A673 (cell line): ENCODE data around the gene BRPF1.

Experiments used
- EZH2 ChIP-seq: fragments of 200-600 bp; sonication (generic); IDR thresholded peaks from 2 replicates; pipeline ENCODE4 v1.6.1; 2017; ENCODE audit warnings: borderline replicate concordance, low read depth, mild to moderate bottlenecking, mixed read lengths, antibody characterized with exemption, low read length; ENCODE audit not compliant: poor library complexity, severe bottlenecking
- TF ChIP-seq, protein P1 (sequence below): fragments of 300-800, 200-600 bp; sonication (generic); conservative IDR thresholded peaks from 2 replicates; pipeline ENCODE4 v1.5.1; 2017; ENCODE audit warnings: low read depth, mild to moderate bottlenecking, antibody characterized with exemption, low read length, moderate library complexity, mixed read lengths

- peak; percentile 42 for TF ChIP-seq EZH2
- TF ChIP-seq, protein P1, sequence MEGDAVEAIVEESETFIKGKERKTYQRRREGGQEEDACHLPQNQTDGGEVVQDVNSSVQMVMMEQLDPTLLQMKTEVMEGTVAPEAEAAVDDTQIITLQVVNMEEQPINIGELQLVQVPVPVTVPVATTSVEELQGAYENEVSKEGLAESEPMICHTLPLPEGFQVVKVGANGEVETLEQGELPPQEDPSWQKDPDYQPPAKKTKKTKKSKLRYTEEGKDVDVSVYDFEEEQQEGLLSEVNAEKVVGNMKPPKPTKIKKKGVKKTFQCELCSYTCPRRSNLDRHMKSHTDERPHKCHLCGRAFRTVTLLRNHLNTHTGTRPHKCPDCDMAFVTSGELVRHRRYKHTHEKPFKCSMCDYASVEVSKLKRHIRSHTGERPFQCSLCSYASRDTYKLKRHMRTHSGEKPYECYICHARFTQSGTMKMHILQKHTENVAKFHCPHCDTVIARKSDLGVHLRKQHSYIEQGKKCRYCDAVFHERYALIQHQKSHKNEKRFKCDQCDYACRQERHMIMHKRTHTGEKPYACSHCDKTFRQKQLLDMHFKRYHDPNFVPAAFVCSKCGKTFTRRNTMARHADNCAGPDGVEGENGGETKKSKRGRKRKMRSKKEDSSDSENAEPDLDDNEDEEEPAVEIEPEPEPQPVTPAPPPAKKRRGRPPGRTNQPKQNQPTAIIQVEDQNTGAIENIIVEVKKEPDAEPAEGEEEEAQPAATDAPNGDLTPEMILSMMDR, result no peak
These were observed 26.9 kb upstream of the BRPF1 start for GRCh38 chr3:9704347-9705322.
